IMR-90 (cell line): ENCODE results near the gene UBE2L3. TPM values are rescaled to one million over a fixed set of nuclear protein-coding genes. Genes with fewer than 3 reads are reported as not detected.
"Not testable (repeated sequence)": the region's sequence is repeated elsewhere in the genome, so short reads cannot be mapped to it uniquely, and the experiment has no call there.

ENCODE experiments used
- ATAC-seq: fragments of 200-7000 bp; cut with Tn5 transposase; 2 replicates; pipeline ENCODE4 v1.9.1; 2020; ENCODE audit warnings: low read depth, mild to moderate bottlenecking, moderate library complexity
- BruUV-seq: library from RNA; stranded (reverse); fragments of 400-500 nt; replicated peaks from 2 replicates; lab custom pipeline; 2021; lab: Mats Ljungman, UMichigan
- CTCF ChIA-PET: fragments of 300-600 bp; formaldehyde crosslinking; extraction: SDS; loops from one replicate; lab custom pipeline; 2021; ENCODE audit warnings: antibody characterized with exemption; lab: Yijun Ruan, JAX
- POLR2A ChIA-PET: fragments of 300-600 bp; sonication (Branson Sonifier 250); formaldehyde crosslinking; loops from one replicate; lab custom pipeline; 2022; ENCODE audit warnings: antibody characterized with exemption; ENCODE audit not compliant: unreplicated experiment; lab: Charles Lee
- DNase-seq: peaks from one replicate; pipeline ENCODE4 v3.0.0; 2013
- H2AFZ ChIP-seq: replicated peaks from 2 replicates; pipeline ENCODE3; 2013; ENCODE audit warnings: low read length, mild to moderate bottlenecking; ENCODE audit not compliant: poor library complexity
- H2AK5ac ChIP-seq: 2 replicates; pipeline ENCODE4 v1.6.1; 2013; ENCODE audit warnings: low read depth, low read length, inconsistent platforms
- H2AK9ac ChIP-seq: replicated peaks from 2 replicates; pipeline ENCODE3; 2013; ENCODE audit warnings: mild to moderate bottlenecking, low read depth, low read length, moderate library complexity; ENCODE audit not compliant: poor library complexity
- H2BK120ac ChIP-seq: 2 replicates; pipeline ENCODE4 v1.6.1; 2013; ENCODE audit warnings: low read depth, low read length, inconsistent platforms
- H2BK15ac ChIP-seq: 3 replicates; pipeline ENCODE4 v1.6.1; 2013; ENCODE audit warnings: low read depth, low read length, inconsistent platforms
- H2BK20ac ChIP-seq: 2 replicates; pipeline ENCODE4 v1.6.1; 2013; ENCODE audit warnings: low read depth, mild to moderate bottlenecking, inconsistent platforms, low read length, moderate library complexity
- H2BK5ac ChIP-seq: 2 replicates; pipeline ENCODE4 v1.6.1; 2013; ENCODE audit warnings: mild to moderate bottlenecking, low read depth, low read length, inconsistent platforms; ENCODE audit not compliant: poor library complexity, severe bottlenecking
- H3K14ac ChIP-seq: replicated peaks from 2 replicates; pipeline ENCODE4 v1.6.1; 2013; ENCODE audit warnings: low read depth, low read length, inconsistent platforms
- H3K18ac ChIP-seq: 2 replicates; pipeline ENCODE4 v1.6.1; 2013; ENCODE audit warnings: low read depth, low read length, control low read depth
- H3K23ac ChIP-seq: 2 replicates; pipeline ENCODE4 v1.6.1; 2013; ENCODE audit warnings: low read depth, low read length, inconsistent platforms
- H3K27ac ChIP-seq: 2 replicates; pipeline ENCODE4 v1.5.1; 2013; ENCODE audit warnings: mild to moderate bottlenecking, control low read depth, low read length; ENCODE audit not compliant: insufficient read depth
- H3K27me3 ChIP-seq: 2 replicates; pipeline ENCODE4 v1.6.1; 2013; ENCODE audit warnings: low read length; ENCODE audit not compliant: control insufficient read depth, insufficient read depth
- H3K36me3 ChIP-seq: 2 replicates; pipeline ENCODE4 v1.6.1; 2013; ENCODE audit warnings: low read length, mixed read lengths; ENCODE audit not compliant: control insufficient read depth, insufficient read depth
- H3K4ac ChIP-seq: 2 replicates; pipeline ENCODE4 v1.6.1; 2013; ENCODE audit warnings: low read depth, low read length, inconsistent platforms
- H3K4me1 ChIP-seq: 2 replicates; pipeline ENCODE4 v1.6.1; 2013; ENCODE audit warnings: low read length, mixed read lengths; ENCODE audit not compliant: control insufficient read depth, insufficient read depth
- H3K4me2 ChIP-seq: 2 replicates; pipeline ENCODE4 v1.6.1; 2013; ENCODE audit warnings: low read depth, mild to moderate bottlenecking, control low read depth, low read length, moderate library complexity
- H3K4me3 ChIP-seq: 2 replicates; pipeline ENCODE4 v1.5.1; 2013; ENCODE audit warnings: low read depth, mild to moderate bottlenecking, control low read depth, low read length, moderate library complexity; ENCODE audit not compliant: insufficient read depth
- H3K56ac ChIP-seq: 2 replicates; pipeline ENCODE4 v1.6.1; 2013; ENCODE audit warnings: low read length, inconsistent platforms; ENCODE audit not compliant: insufficient read depth; ENCODE audit errors: extremely low read depth
- H3K79me1 ChIP-seq, 2 experiments: 2 replicates each; pipeline ENCODE4 v1.6.1; 2013; ENCODE audit warnings: low read length in 2 of 2, inconsistent platforms in 1 of 2, low read depth in 1 of 2
- H3K9ac ChIP-seq: 2 replicates; pipeline ENCODE4 v1.6.1; 2013; ENCODE audit warnings: low read depth, low read length, control low read depth
- H3K9me1 ChIP-seq: 2 replicates; pipeline ENCODE4 v1.6.1; 2013; ENCODE audit warnings: low read length, inconsistent platforms; ENCODE audit not compliant: insufficient read depth
- H3K9me3 ChIP-seq: 2 replicates; pipeline ENCODE4 v1.6.1; 2013; ENCODE audit warnings: low read length; ENCODE audit not compliant: control insufficient read depth, insufficient read depth
- H4K20me1 ChIP-seq: 2 replicates; pipeline ENCODE4 v1.6.1; 2013; ENCODE audit warnings: low read length, inconsistent platforms; ENCODE audit not compliant: insufficient read depth
- H4K5ac ChIP-seq: 2 replicates; pipeline ENCODE4 v1.6.1; 2013; ENCODE audit warnings: mild to moderate bottlenecking, low read depth, low read length, control low read depth
- H4K8ac ChIP-seq, 2 experiments: 2 replicates each; pipeline ENCODE4 v1.6.1; 2013; ENCODE audit warnings: low read depth in 2 of 2, low read length in 2 of 2, control low read depth in 1 of 2, inconsistent platforms in 1 of 2
- H4K91ac ChIP-seq: 2 replicates; pipeline ENCODE4 v1.6.1; 2013; ENCODE audit warnings: low read depth, low read length, inconsistent platforms; ENCODE audit not compliant: insufficient read depth
- WGBS, 2 experiments: methylation state at CpG; one replicate each; pipeline versions ENCODE4 v1.1.5 to v1.1.7; 2013; ENCODE audit warnings: missing lambda C conversion rate in 2 of 2; ENCODE audit not compliant: insufficient read length in 1 of 2; ENCODE audit errors: extremely low coverage in 2 of 2; 5-methylcytosine and 5-hydroxymethylcytosine counted together
- dilution Hi-C: fragments of 300-500 bp; cut with HindIII; formaldehyde crosslinking; loops from one replicate; pipeline ENCODE4 v1.14.3; 2018; ENCODE audit warnings: low sequenced_read_pairs; ENCODE audit not compliant: unreplicated experiment
- in situ Hi-C: fragments of 300-500 bp; cut with MboI; formaldehyde crosslinking; loops from 3 replicates; pipeline ENCODE4 v1.14.3; 2019; ENCODE audit warnings: low sequenced_read_pairs, inconsistent platforms, mixed read lengths
- intact Hi-C: fragments of 100-400 bp; cut with micrococcal nuclease; formaldehyde crosslinking; loops from 2 replicates; pipeline ENCODE4 v1.10.0; 2022
- polyA plus RNA-seq, 3 experiments: library from polyadenylated mRNA; depleted of rRNA; stranded (reverse); fragments of >200 nt; gene quantifications; 2 replicates each; pipeline ENCODE4 v1.2.3, GENCODE V29; 2012; ENCODE audit warnings: low replicate concordance in 1 of 3
- total RNA-seq: library from RNA; depleted of rRNA; stranded (reverse); fragments of >200 nt; gene quantifications from 2 replicates; pipeline ENCODE4 v1.2.3, GENCODE V29; 2012

The UBE2L3 gene
- total and polyA plus RNA-seq, 2 of the 4 experiments (the other 2 are of a cell fraction), result 29.0 to 72.9 TPM

GRCh38 chr22:21544432-21545322, 22.8 kb upstream of the UBE2L3 start:
- H3K14ac ChIP-seq, H3K36me3 ChIP-seq, H2AFZ ChIP-seq, dilution Hi-C loops, H2AK9ac ChIP-seq, H4K91ac ChIP-seq, H3K79me1 ChIP-seq, H3K27me3 ChIP-seq, H3K4ac ChIP-seq, intact Hi-C loops, H3K27ac ChIP-seq, H2BK15ac ChIP-seq, H3K56ac ChIP-seq, H4K20me1 ChIP-seq, H3K4me3 ChIP-seq, H2BK5ac ChIP-seq, H3K18ac ChIP-seq, H3K4me1 ChIP-seq, BruUV-seq, in situ Hi-C loops, H4K8ac ChIP-seq, H4K5ac ChIP-seq, DNase-seq, H2AK5ac ChIP-seq, H3K9ac ChIP-seq, H3K9me1 ChIP-seq, CTCF ChIA-PET, H3K23ac ChIP-seq, H3K9me3 ChIP-seq, H2BK120ac ChIP-seq, POLR2A ChIA-PET, H3K4me2 ChIP-seq: not testable (repeated sequence)
- no CpG with 5 or more reads among the region's 17 CpGs for WGBS, 2 experiments
- 0 out of 2 replicates have a peak overlapping the region, but pooled peaks have one; percentile 53 for H2BK20ac ChIP-seq
- ATAC-seq, result peak; percentile 42

GRCh38 chr22:21549558-21549957, 18.0 kb upstream of the UBE2L3 start:
- H3K23ac ChIP-seq, H3K4ac ChIP-seq, CTCF ChIA-PET, H3K9me1 ChIP-seq, H3K4me1 ChIP-seq, H4K91ac ChIP-seq, intact Hi-C loops, ATAC-seq, H2BK120ac ChIP-seq, in situ Hi-C loops, H3K27me3 ChIP-seq, H3K56ac ChIP-seq, H4K5ac ChIP-seq, H4K20me1 ChIP-seq, H3K9me3 ChIP-seq, H3K14ac ChIP-seq, H2BK5ac ChIP-seq, H3K27ac ChIP-seq, H2AK5ac ChIP-seq, H3K18ac ChIP-seq, H3K4me2 ChIP-seq, H2BK15ac ChIP-seq, DNase-seq, H2AK9ac ChIP-seq, H2BK20ac ChIP-seq, H3K79me1 ChIP-seq, dilution Hi-C loops, H3K4me3 ChIP-seq, POLR2A ChIA-PET, H3K36me3 ChIP-seq, H2AFZ ChIP-seq, H3K9ac ChIP-seq, H4K8ac ChIP-seq, BruUV-seq: not testable (repeated sequence)
- WGBS, 2 experiments, result no CpG with 5 or more reads among the region's 38 CpGs
